ENCODE data around the gene HOXA10.

- TF ChIP-seq CTCF (IDR thresholded peaks at IDR 0.05) = no peak
- TF ChIP-seq POLR2A (IDR thresholded peaks at IDR 0.05) = no peak
- no peak for TF ChIP-seq EP300 (IDR thresholded peaks at IDR 0.05)
Observed at GRCh38 chr7:27176524-27176845, 2.4 kb upstream of the HOXA10 start.
